HUES6 (cell line): ENCODE results near the gene RPL34.

Experiments used
- H3K27ac ChIP-seq: 2 replicates; pipeline ENCODE4 v1.7.0; 2013; ENCODE audit warnings: low read depth, mild to moderate bottlenecking, low read length, inconsistent platforms
- H3K27me3 ChIP-seq: 2 replicates; pipeline ENCODE4 v1.6.1; 2013; ENCODE audit warnings: low read length; ENCODE audit not compliant: control insufficient read depth, insufficient read depth
- H3K36me3 ChIP-seq: 2 replicates; pipeline ENCODE4 v1.6.1; 2013; ENCODE audit warnings: low read length; ENCODE audit not compliant: control insufficient read depth, insufficient read depth
- H3K4me1 ChIP-seq: 2 replicates; pipeline ENCODE4 v1.6.1; 2013; ENCODE audit warnings: low read length; ENCODE audit not compliant: control insufficient read depth, insufficient read depth
- H3K4me3 ChIP-seq: 2 replicates; pipeline ENCODE4 v1.5.1; 2013; ENCODE audit warnings: low read depth, low read length
- H3K9ac ChIP-seq: one replicate; pipeline ENCODE4 v1.6.1; 2013; ENCODE audit warnings: mild to moderate bottlenecking, low read length
- H3K9me3 ChIP-seq: 2 replicates; pipeline ENCODE4 v1.6.1; 2013; ENCODE audit warnings: low read depth, low read length; ENCODE audit not compliant: control insufficient read depth, insufficient read depth

Gene RPL34

GRCh38 chr4:108651014-108651791 is 30.8 kb downstream of the RPL34 start:
- Histone ChIP-seq H3K9me3 (no peaks in the 10 kb centered on the region), H3K4me1 (no peaks in the 10 kb centered on the region), H3K9ac (peak overlapping the region; percentile 97), H3K4me3 (peak overlapping the region; percentile 96), H3K36me3 (peaks cover 24% of the 10 kb centered on the region), H3K27ac (peak overlapping the region; percentile 87), H3K27me3 (no peaks in the 10 kb centered on the region)

GRCh38 chr4:108662629-108663028 is 42.3 kb downstream of the RPL34 start:
- H3K9me3 ChIP-seq = no peaks in the 10 kb centered on the region

GRCh38 chr4:108674356-108674977 is 54.1 kb downstream of the RPL34 start:
- peaks cover 28% of the 10 kb centered on the region for H3K36me3 ChIP-seq
- H3K4me1 ChIP-seq = no peaks in the 10 kb centered on the region
- no peaks in the 10 kb centered on the region for H3K9me3 ChIP-seq
- H3K9ac ChIP-seq = no peak overlapping the region
- H3K27me3 ChIP-seq = no peaks in the 10 kb centered on the region
- no peak overlapping the region for H3K4me3 ChIP-seq
- no peak overlapping the region for H3K27ac ChIP-seq

More at GRCh38 chr4:108662629-108663028, 42.3 kb downstream of the RPL34 start:
- H3K27ac ChIP-seq = no peak overlapping the region
- H3K27me3 ChIP-seq = no peaks in the 10 kb centered on the region
- no peak overlapping the region for H3K9ac ChIP-seq
- H3K4me1 ChIP-seq = no peaks in the 10 kb centered on the region
- H3K4me3 ChIP-seq = no peak overlapping the region
- H3K36me3 ChIP-seq = peaks cover 84% of the 10 kb centered on the region
